Adrenal gland (tissue), 12 donors: ENCODE results near the gene NDUFS3. TPM values are rescaled to one million over a fixed set of nuclear protein-coding genes. Genes with fewer than 3 reads are reported as not detected.

Source experiments
- DNase-seq, 7 donors: peaks; one replicate each; pipeline ENCODE4 v3.0.0-alpha.2; 2019 to 2020
- H3K27ac ChIP-seq, 5 donors: fragments of 200-600 bp; sonication (generic) in 4 of 5; 1 replicate in 3 of 5; 2 replicates in 2 of 5; pipeline versions ENCODE4 v1.5.1 to v1.8.0; 2016 to 2020; ENCODE audit warnings: mild to moderate bottlenecking in 1 of 5
- H3K27me3 ChIP-seq: fragments of 200-600 bp; 2 replicates; pipeline ENCODE4 v1.8.0; 2021
- H3K36me3 ChIP-seq, 2 donors: fragments of 200-600 bp; replicated peaks in 1 of 2; 1 replicate in 1 of 2; 2 replicates in 1 of 2; pipeline versions ENCODE4 v1.5.1 to v1.8.0; 2018 to 2022
- H3K4me1 ChIP-seq, 2 donors: fragments of 200-600 bp; replicated peaks in 1 of 2; 1 replicate in 1 of 2; 2 replicates in 1 of 2; pipeline versions ENCODE4 v1.5.1 to v1.8.0; 2018 to 2021
- H3K4me3 ChIP-seq, 4 donors: fragments of 200-600 bp; sonication (generic) in 3 of 4; one replicate each; pipeline ENCODE4 v1.5.1; 2016 to 2018
- H3K9me3 ChIP-seq, 3 donors: fragments of 200-600 bp; sonication (generic) in 1 of 3; replicated peaks in 1 of 3; 1 replicate in 2 of 3; 2 replicates in 1 of 3; pipeline versions ENCODE4 v1.5.1 to v1.8.0; 2016 to 2021
- CTCF ChIP-seq, 6 experiments: fragments of 450-650 bp in 4 of 6; fragments of 200-600 bp in 2 of 6; sonication (generic) in 1 of 6; IDR thresholded peaks; 1 replicate in 5 of 6; 2 replicates in 1 of 6; pipeline versions ENCODE4 v1.5.1 to v1.8.0; 2016 to 2021; ENCODE audit warnings: antibody characterized with exemption in 6 of 6, mild to moderate bottlenecking in 2 of 6, moderate library complexity in 1 of 6
- POLR2A ChIP-seq, 2 donors: fragments of 450-650 bp; IDR thresholded peaks; one replicate each; pipeline ENCODE4 v1.6.1; 2017; ENCODE audit warnings: antibody characterized with exemption in 2 of 2, mild to moderate bottlenecking in 2 of 2, moderate library complexity in 1 of 2
- WGBS, 4 donors: extraction: QIAGEN DNeasy Blood & Tissue Kit in 2 of 4; methylation state at CpG; one replicate each; pipeline versions ENCODE4 v1.1.5 to v1.1.7; 2013 to 2017; 5-methylcytosine and 5-hydroxymethylcytosine counted together
- intact Hi-C, 2 donors: fragments of 100-400 bp; cut with DNase I; formaldehyde crosslinking; loops; one replicate each; pipeline versions ENCODE4 v1.14.1 to v1.15.0; 2022 to 2023
- polyA plus RNA-seq, 3 donors: library from polyadenylated mRNA; stranded (reverse); fragments of 200-250 nt in 2 of 3; fragments of 350-450 nt in 1 of 3; fragmentation: Illumina TruSeq in 1 of 3; extraction: RNeasy Lipid Tissue Mini Kit (QIAGEN cat#74804) in 1 of 3; gene quantifications; one replicate each; pipeline ENCODE4 v1.2.3, GENCODE V29; 2013 to 2014
- total RNA-seq, 9 donors: library from RNA; depleted of rRNA in 4 of 9; stranded (reverse); fragments of >200 nt in 4 of 9; fragments of 120-200 nt in 1 of 9; fragmentation: NEBNext Ultra II Directional in 1 of 9; extraction: Animal tissue kit (Norgen Biotek cat#: 25700) in 1 of 9; gene quantifications; one replicate each; pipeline versions ENCODE4 v1.1.0 to v1.2.4, GENCODE V29; 2013 to 2023
- donor health status: healthy with polysubstance abuse.
- donor health status: Bipolar disorder and iron deficiency.
- donor health status: DM: yes; HTN: yes; CAD: no.
- donor health status: DM: no; HTN: no; CAD: no.
- donor health status: DM: no; HTN: no; CAD: no.
- donor health status: DM: yes; HTN: yes; CAD: no.

The NDUFS3 gene
- total and polyA plus RNA-seq, 12 donors: 95.8 to 385 (median 139) TPM

- peaks cover 25 to 58% of the 10 kb centered on the region in 2 donors for H3K4me1 ChIP-seq
- intact Hi-C loops: no loop called here
- H3K27ac ChIP-seq: peak overlapping the region in 1 of 5 donors; percentile 46
Measured at GRCh38 chr11:47531666-47532065, 47.2 kb upstream of the NDUFS3 start.

GRCh38 chr11:47532597-47533213 is 46.2 kb upstream of the NDUFS3 start:
- no peaks in the 10 kb centered on the region for H3K36me3 ChIP-seq
- H3K27me3 ChIP-seq: no peaks in the 10 kb centered on the region
- H3K9me3 ChIP-seq: no peaks in the 10 kb centered on the region
- H3K27ac ChIP-seq: peak overlapping the region in 1 of 5 donors; percentile 10
- WGBS, 4 donors: 82 to 86% (median 83%) methylated on average over 2 of the region's 2 CpGs
- no peak overlapping the region for H3K4me3 ChIP-seq
- intact Hi-C loops: no loop called here
- TF ChIP-seq POLR2A (IDR thresholded peaks at IDR 0.05): no peak
- no peak for TF ChIP-seq CTCF (IDR thresholded peaks at IDR 0.05)
- peaks cover 27 to 69% of the 10 kb centered on the region in 2 donors for H3K4me1 ChIP-seq
- no peak for DNase-seq

More at GRCh38 chr11:47531666-47532065, 47.2 kb upstream of the NDUFS3 start:
- 67 to 76% (median 73%) methylated on average over 3 of the region's 3 CpGs for WGBS, 4 donors
- no peak for TF ChIP-seq CTCF (IDR thresholded peaks at IDR 0.05)
- no peak for TF ChIP-seq POLR2A (IDR thresholded peaks at IDR 0.05)
- no peaks in the 10 kb centered on the region for H3K36me3 ChIP-seq
- no peak for DNase-seq
- no peak overlapping the region for H3K4me3 ChIP-seq
- no peaks in the 10 kb centered on the region for H3K27me3 ChIP-seq
- H3K9me3 ChIP-seq: no peaks in the 10 kb centered on the region

- Histone ChIP-seq H3K9me3 (no peaks in the 10 kb centered on the region), H3K4me3 (no peak overlapping the region), H3K27ac (no peak overlapping the region), H3K36me3 (no peaks in the 10 kb centered on the region), H3K4me1 (peaks cover 27 to 72% of the 10 kb centered on the region in 2 donors), H3K27me3 (no peaks in the 10 kb centered on the region)
- TF ChIP-seq POLR2A (IDR thresholded peaks at IDR 0.05) (no peak), CTCF (IDR thresholded peaks at IDR 0.05) (no peak)
- WGBS, 4 donors: 63 to 75% (median 69%) methylated on average over 2 of the region's 2 CpGs
- no peak for DNase-seq
- intact Hi-C loops: no loop called here
Measured at GRCh38 chr11:47533690-47534151, 45.2 kb upstream of the NDUFS3 start.

GRCh38 chr11:47534704-47535251 is 44.1 kb upstream of the NDUFS3 start:
- H3K4me1 ChIP-seq: peaks cover 34 to 82% of the 10 kb centered on the region in 2 donors
- H3K9me3 ChIP-seq: no peaks in the 10 kb centered on the region
- no peaks in the 10 kb centered on the region for H3K27me3 ChIP-seq
- intact Hi-C loops: no loop called here
- H3K36me3 ChIP-seq: no peaks in the 10 kb centered on the region
- TF ChIP-seq POLR2A (IDR thresholded peaks at IDR 0.05) (no peak), CTCF (IDR thresholded peaks at IDR 0.05) (no peak)
- no peak for DNase-seq
- 80 to 89% (median 86%) methylated on average over 4 of the region's 4 CpGs for WGBS, 4 donors
- no peak overlapping the region for H3K4me3 ChIP-seq
- no peak overlapping the region for H3K27ac ChIP-seq
